Bronchial epithelial cell (primary cell): ENCODE data around the gene CCR2. TPM values are rescaled to one million over a fixed set of nuclear protein-coding genes. Genes with fewer than 3 reads are reported as not detected.

Source experiments
- DNase-seq: peaks from one replicate; pipeline ENCODE4 v3.0.0-alpha.2; 2010; ENCODE audit warnings: low read depth
- FAIRE-seq: peaks from 2 replicates; lab custom pipeline; 2011; peaks lifted over from hg19 to GRCh38; lab: Jason Lieb, UNC
- H3K27me3 ChIP-seq: 2 replicates; pipeline ENCODE4 v1.5.1; 2011; ENCODE audit warnings: low read length; ENCODE audit not compliant: control insufficient read depth, insufficient read depth
- H3K36me3 ChIP-seq: 2 replicates; pipeline ENCODE4 v1.5.1; 2011; ENCODE audit warnings: low read length; ENCODE audit not compliant: control insufficient read depth, insufficient read depth
- H3K4me3 ChIP-seq: 2 replicates; pipeline ENCODE4 v1.5.1; 2011; ENCODE audit warnings: mild to moderate bottlenecking, low read depth, low read length, control low read depth
- CTCF ChIP-seq: IDR thresholded peaks from 2 replicates; pipeline ENCODE4 v1.5.1; 2011; ENCODE audit warnings: mild to moderate bottlenecking, moderate library complexity, low read length, control low read depth, inconsistent platforms; ENCODE audit not compliant: insufficient read depth, severe bottlenecking
- total RNA-seq: library from RNA; depleted of rRNA; stranded (reverse); fragments of >200 nt; gene quantifications from 2 replicates; pipeline ENCODE4 v1.2.1, GENCODE V29; 2014

CCR2 gene
- total RNA-seq, 1 donor from 2014 or later = not detected

GRCh38 chr3:46361408-46362283 lies 7.7 kb downstream of the CCR2 start:
- H3K4me3 ChIP-seq = no peak overlapping the region
- no peak for TF ChIP-seq CTCF
- no peaks in the 10 kb centered on the region for H3K36me3 ChIP-seq
- no peak for FAIRE-seq
- H3K27me3 ChIP-seq = peaks cover 6% of the 10 kb centered on the region
- peak; percentile 58 for DNase-seq

DNA sequence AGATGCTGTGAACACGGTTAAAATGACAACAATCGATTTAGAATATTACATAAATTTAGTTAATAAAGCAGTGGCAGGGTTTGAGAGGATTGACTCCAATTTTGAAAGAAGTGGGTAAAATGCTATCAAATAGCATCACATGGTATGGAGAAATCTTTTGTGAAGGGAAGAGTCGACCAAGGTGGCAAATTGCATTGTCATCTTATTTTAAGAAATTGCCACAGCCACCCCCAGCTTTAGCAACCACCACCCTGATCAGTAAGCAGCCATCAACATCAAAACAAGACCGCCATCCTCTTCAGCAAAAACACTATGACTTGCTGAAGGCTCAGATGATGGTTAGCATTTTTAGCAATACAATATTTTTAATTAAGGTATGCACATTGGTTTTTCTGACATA lies 11.1 kb downstream of the CCR2 start:
- no peak for DNase-seq
- FAIRE-seq = no peak
- H3K36me3 ChIP-seq = no peaks in the 10 kb centered on the region
- no peak for TF ChIP-seq CTCF
- H3K27me3 ChIP-seq = peaks cover 2% of the 10 kb centered on the region
- no peak overlapping the region for H3K4me3 ChIP-seq

DNA sequence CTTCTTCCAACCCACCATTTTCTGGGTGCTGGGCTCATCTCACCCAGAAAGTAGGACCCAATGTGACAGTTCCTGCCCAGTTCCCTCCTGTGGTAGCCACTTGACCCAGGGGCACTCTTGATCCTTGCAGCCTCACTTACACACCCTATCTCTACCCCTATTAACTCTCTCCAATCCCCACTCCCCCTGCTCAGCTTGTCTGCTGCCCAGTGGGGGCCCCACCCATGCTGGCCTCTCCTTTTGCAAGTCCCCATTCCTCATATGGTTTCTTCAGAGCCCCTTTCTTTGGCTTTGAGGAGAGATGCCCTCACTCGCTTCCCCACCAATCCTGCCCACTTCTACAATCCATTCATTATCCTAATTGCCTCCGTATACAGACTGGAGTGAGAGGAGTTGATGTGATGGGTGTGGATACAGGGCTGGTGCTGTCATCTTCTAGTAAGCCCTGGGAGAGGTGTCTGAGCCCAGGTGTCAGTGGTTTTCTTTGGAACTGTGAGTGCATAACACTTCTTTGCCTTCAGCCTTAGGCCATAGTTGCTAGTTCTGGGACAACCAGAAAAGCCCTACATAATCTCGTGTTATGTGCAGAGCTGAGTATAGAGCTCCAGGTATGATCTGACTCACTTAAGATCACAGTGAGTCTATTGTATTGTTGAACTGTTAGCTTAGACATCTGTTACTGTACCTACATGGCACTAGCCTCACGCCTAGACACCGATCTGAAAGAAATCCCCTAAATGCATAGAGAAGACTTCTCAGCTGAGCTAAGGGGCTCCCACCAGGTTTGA lies 12.0 kb downstream of the CCR2 start:
- TF ChIP-seq CTCF = no peak
- no peak overlapping the region for H3K4me3 ChIP-seq
- no peaks in the 10 kb centered on the region for H3K36me3 ChIP-seq
- DNase-seq = no peak
- peaks cover 2% of the 10 kb centered on the region for H3K27me3 ChIP-seq
- no peak for FAIRE-seq

DNA sequence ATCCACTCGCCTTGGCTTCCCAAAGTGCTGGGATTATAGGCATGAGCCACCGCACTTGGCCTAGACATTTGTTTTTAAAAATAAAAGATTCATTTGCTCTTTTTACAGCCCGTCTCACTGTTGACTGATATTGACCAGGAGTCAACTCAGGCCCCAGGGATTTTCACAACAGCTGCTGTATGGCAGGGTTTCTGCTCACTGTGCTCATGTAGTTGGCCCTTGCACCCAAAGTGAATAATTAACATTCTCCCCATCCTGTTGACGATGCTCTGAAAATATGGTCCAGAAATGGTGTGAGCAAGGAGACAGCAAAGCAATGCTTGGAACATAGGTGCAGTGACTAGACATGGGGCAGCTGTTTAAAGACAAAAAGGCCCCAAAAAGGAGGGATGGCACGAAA lies 13.9 kb downstream of the CCR2 start:
- no peak for FAIRE-seq
- TF ChIP-seq CTCF = no peak
- peaks cover 2% of the 10 kb centered on the region for H3K27me3 ChIP-seq

GRCh38 chr3:46368569-46368968 lies 14.7 kb downstream of the CCR2 start:
- peaks cover 2% of the 10 kb centered on the region for H3K27me3 ChIP-seq
- H3K4me3 ChIP-seq = no peak overlapping the region
- no peaks in the 10 kb centered on the region for H3K36me3 ChIP-seq
- DNase-seq = no peak
- no peak for TF ChIP-seq CTCF
- no peak for FAIRE-seq

More for the DNA sequence above, 13.9 kb downstream of the CCR2 start:
- no peak overlapping the region for H3K4me3 ChIP-seq
- DNase-seq = no peak
- H3K36me3 ChIP-seq = no peaks in the 10 kb centered on the region
